Right lobe of liver (tissue), 4 donors: ENCODE measurements around the gene LPO.

Source experiments
- CTCF ChIP-seq, 4 donors: fragments of 200-600 bp in 3 of 4; fragments of 450-650 bp in 1 of 4; IDR thresholded peaks; one replicate each; pipeline versions ENCODE4 v1.5.1 to v1.8.0; 2016 to 2022; ENCODE audit warnings: antibody characterized with exemption in 4 of 4, mild to moderate bottlenecking in 2 of 4
- POLR2A ChIP-seq: fragments of 450-650 bp; IDR thresholded peaks from one replicate; pipeline ENCODE4 v1.6.1; 2017; ENCODE audit warnings: antibody characterized with exemption, mild to moderate bottlenecking
- donor health status: DM: no; HTN: no; CAD: no.
- donor health status: DM: no; HTN: no; CAD: no.
- donor health status: DM: no; HTN: yes; CAD: no.

- TF ChIP-seq CTCF (IDR thresholded peaks at IDR 0.05) (no peak), POLR2A (no peak)
Observed at GRCh38 chr17:58189436-58190146, 48.8 kb upstream of the LPO start.
